Upper lobe of right lung (tissue), 1 donor: Measurements from ENCODE around the gene RUFY3. TPM values are rescaled to one million over a fixed set of nuclear protein-coding genes. Genes with fewer than 3 reads are reported as not detected.
"Not testable (repeated sequence)": the region's sequence is repeated elsewhere in the genome, so short reads cannot be mapped to it uniquely, and the experiment has no call there.

Experiments
- ATAC-seq: fragments of 200-7000 bp; cut with Tn5 transposase; one replicate; pipeline ENCODE4 v1.9.1; 2020; ENCODE audit warnings: mild to moderate bottlenecking, moderate library complexity
- DNase-seq: peaks from one replicate; pipeline ENCODE4 v3.0.0-alpha.2; 2020
- H3K27ac ChIP-seq: fragments of 200-600 bp; one replicate; pipeline ENCODE4 v1.8.0; 2022
- H3K27me3 ChIP-seq: fragments of 200-600 bp; one replicate; pipeline ENCODE4 v1.8.0; 2022; ENCODE audit warnings: mild to moderate bottlenecking
- H3K36me3 ChIP-seq: fragments of 200-600 bp; one replicate; pipeline ENCODE4 v1.8.0; 2022
- H3K4me1 ChIP-seq: fragments of 200-600 bp; one replicate; pipeline ENCODE4 v1.8.0; 2022
- H3K4me3 ChIP-seq: fragments of 200-600 bp; one replicate; pipeline ENCODE4 v1.8.0; 2022; ENCODE audit warnings: mild to moderate bottlenecking
- H3K9me3 ChIP-seq: fragments of 200-600 bp; one replicate; pipeline ENCODE4 v1.8.0; 2022
- intact Hi-C: fragments of 100-400 bp; cut with DNase I; formaldehyde crosslinking; loops from one replicate; pipeline ENCODE4 v1.11.0; 2022
- total RNA-seq: library from RNA; stranded (reverse); fragmentation: NEBNext Ultra II Directional; extraction: Animal tissue kit (Norgen Biotek cat#: 25700); gene quantifications from one replicate; pipeline ENCODE4 v1.2.1, GENCODE V29; 2021
- TF ChIP-seq, protein P1 (sequence below): fragments of 200-600 bp; IDR thresholded peaks from one replicate; pipeline ENCODE4 v1.8.0; 2022; ENCODE audit warnings: antibody characterized with exemption
- donor health status: DM: no; HTN: yes; CAD: no; lungs with severe emphysema.

The RUFY3 gene
- total RNA-seq, 1 donor from 2014 or later, result 98.2 TPM

- TF ChIP-seq, protein P1, sequence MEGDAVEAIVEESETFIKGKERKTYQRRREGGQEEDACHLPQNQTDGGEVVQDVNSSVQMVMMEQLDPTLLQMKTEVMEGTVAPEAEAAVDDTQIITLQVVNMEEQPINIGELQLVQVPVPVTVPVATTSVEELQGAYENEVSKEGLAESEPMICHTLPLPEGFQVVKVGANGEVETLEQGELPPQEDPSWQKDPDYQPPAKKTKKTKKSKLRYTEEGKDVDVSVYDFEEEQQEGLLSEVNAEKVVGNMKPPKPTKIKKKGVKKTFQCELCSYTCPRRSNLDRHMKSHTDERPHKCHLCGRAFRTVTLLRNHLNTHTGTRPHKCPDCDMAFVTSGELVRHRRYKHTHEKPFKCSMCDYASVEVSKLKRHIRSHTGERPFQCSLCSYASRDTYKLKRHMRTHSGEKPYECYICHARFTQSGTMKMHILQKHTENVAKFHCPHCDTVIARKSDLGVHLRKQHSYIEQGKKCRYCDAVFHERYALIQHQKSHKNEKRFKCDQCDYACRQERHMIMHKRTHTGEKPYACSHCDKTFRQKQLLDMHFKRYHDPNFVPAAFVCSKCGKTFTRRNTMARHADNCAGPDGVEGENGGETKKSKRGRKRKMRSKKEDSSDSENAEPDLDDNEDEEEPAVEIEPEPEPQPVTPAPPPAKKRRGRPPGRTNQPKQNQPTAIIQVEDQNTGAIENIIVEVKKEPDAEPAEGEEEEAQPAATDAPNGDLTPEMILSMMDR, result no peak
- H3K27me3 ChIP-seq, result no peaks in the 10 kb centered on the region
- intact Hi-C loops, result no loop called here
- H3K36me3 ChIP-seq, result no peaks in the 10 kb centered on the region
- no peak overlapping the region for H3K27ac ChIP-seq
- no peaks in the 10 kb centered on the region for H3K9me3 ChIP-seq
- H3K4me1 ChIP-seq, result no peaks in the 10 kb centered on the region
- ATAC-seq (no peak), DNase-seq (no peak)
- H3K4me3 ChIP-seq, result no peak overlapping the region
Observed at GRCh38 chr4:70680934-70681333, 40.8 kb upstream of the RUFY3 start.

DNA sequence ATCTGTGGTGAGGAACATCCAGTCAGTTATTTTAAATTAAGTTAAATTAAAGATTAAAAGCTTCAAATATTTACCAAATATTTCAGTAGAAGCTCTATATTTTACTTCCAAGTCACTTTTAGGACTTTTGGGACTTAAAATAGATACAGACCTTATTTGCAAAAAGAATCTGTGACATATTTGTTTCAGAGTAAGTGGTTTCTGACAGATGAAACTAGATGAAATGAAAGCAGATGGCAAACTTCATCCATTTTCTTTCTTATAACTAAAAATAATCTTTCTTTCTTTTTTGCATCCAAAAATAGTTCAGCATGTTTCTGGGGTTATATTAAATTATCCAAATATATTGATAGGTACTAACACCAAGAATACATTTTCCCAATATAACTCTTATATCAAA lies 40.1 kb upstream of the RUFY3 start:
- TF ChIP-seq, protein P1, result no peak
- no peaks in the 10 kb centered on the region for H3K36me3 ChIP-seq
- intact Hi-C loops, result no loop called here
- H3K27ac ChIP-seq, result no peak overlapping the region
- no peak for DNase-seq
- ATAC-seq, result no peak
- no peaks in the 10 kb centered on the region for H3K27me3 ChIP-seq
- H3K9me3 ChIP-seq, result no peaks in the 10 kb centered on the region
- H3K4me3 ChIP-seq, result no peak overlapping the region
- H3K4me1 ChIP-seq, result no peaks in the 10 kb centered on the region

- H3K27ac ChIP-seq, H3K4me3 ChIP-seq, H3K9me3 ChIP-seq, intact Hi-C loops, ATAC-seq, H3K36me3 ChIP-seq, H3K4me1 ChIP-seq, H3K27me3 ChIP-seq, DNase-seq: not testable (repeated sequence)
Observed at GRCh38 chr4:70682142-70682541, 39.6 kb upstream of the RUFY3 start.

DNA sequence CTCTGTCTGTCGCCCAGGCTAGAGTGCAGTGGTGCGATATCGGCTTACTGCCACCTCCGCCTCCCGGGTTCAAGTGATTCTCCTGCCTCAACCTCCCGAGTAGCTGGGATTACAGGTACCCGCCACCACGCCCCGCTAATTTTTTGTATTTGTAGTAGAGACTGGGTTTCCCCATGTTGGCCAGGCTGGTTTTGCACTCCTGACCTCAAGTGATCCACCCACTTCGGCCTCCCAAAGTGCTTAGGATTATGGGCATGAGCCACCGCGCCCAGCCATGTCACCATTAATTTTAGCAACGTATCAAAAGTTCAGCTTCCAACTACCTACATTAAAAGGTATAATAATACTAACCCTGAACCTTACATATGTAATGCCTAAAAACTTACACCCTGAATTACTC lies 34.4 kb upstream of the RUFY3 start:
- TF ChIP-seq, protein P1, result no peak
- peak overlapping the region; percentile 85 for H3K4me3 ChIP-seq
- DNase-seq (no peak), ATAC-seq (no peak)
- H3K27ac ChIP-seq, result peak overlapping the region; percentile 97
- no peaks in the 10 kb centered on the region for H3K27me3 ChIP-seq
- intact Hi-C loops, result no loop called here
- H3K9me3 ChIP-seq, result no peaks in the 10 kb centered on the region
- H3K36me3 ChIP-seq, result peaks cover 20% of the 10 kb centered on the region
- peaks cover 32% of the 10 kb centered on the region for H3K4me1 ChIP-seq

DNA sequence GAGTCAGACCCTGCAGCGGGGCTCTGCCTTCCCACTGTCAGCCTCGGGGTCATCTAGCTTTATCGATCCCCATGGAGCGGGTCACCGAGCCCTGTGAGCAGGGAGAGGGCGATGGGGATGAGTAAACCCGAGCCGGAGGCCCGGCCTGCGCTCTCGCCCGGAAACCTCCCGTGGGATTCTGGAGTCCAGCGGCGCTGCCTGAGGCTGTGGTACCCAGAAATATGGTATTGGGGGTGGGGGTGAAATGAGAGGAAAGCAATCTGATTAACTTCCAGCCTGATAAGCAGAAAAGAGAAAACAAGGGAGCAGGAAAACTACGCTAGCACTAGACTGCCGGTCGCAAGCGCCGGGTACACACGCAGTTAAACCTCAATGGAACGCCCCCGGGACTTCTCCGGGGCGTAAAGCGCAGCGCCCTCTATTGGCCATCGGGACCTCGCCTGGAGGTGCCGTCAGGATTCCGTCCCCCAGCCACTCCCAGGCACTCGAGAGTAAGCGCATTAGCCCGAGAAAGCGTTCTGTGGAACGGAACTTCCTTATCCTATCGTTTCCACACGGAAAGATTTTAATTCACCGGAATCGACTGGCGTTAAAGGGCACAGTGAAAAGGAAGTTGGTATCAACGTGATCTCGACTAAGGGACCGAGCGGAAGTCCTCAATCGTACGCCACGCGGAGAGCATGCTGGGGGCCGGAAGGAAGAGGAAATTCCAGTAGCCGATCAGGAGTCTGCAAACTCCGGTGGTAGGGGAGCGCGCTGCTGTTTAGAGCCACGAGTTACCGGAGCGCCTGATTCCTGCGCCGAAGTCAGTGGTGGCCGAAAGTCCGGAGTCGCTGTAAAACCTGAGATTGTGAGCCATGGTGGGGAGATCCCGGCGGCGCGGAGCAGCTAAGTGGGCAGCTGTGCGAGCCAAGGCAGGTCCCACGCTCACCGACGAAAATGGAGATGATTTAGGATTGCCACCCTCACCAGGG lies 33.7 kb upstream of the RUFY3 start, which contains the start of gene UTP3:
TSS of gene UTP3 (plus strand) at position 712 of the 974 bp plus-strand sequence. CDS start at position 858, 146 bp downstream.
- Histone ChIP-seq H3K27me3 (no peaks in the 10 kb centered on the region), H3K4me3 (peak within 1 kb of the TSS; percentile 85), H3K27ac (peak within 1 kb of the TSS; percentile 97), H3K36me3 (peaks cover 20% of the 10 kb centered on the region), H3K9me3 (no peaks in the 10 kb centered on the region), H3K4me1 (peaks cover 32% of the 10 kb centered on the region)
- intact Hi-C loops, result no loop called here
- TF ChIP-seq, protein P1, result peak; percentile 97
- ATAC-seq (peak; percentile 98), DNase-seq (peak; percentile 97)

- Histone ChIP-seq H3K9me3 (no peaks in the 10 kb centered on the region), H3K4me3 (peak overlapping the region; percentile 85), H3K27ac (peak overlapping the region; percentile 97), H3K36me3 (peaks cover 20% of the 10 kb centered on the region), H3K27me3 (no peaks in the 10 kb centered on the region), H3K4me1 (peaks cover 32% of the 10 kb centered on the region)
- no peak for DNase-seq
- TF ChIP-seq, protein P1, result no peak
- intact Hi-C loops, result no loop called here
- ATAC-seq, result peak; percentile 1
Observed at GRCh38 chr4:70688795-70689231, 33.0 kb upstream of the RUFY3 start.
